Measurements from ENCODE around the gene COG6. TPM values are rescaled to one million over a fixed set of nuclear protein-coding genes. Genes with fewer than 3 reads are reported as not detected.

COG6 gene
- total RNA-seq, 1 donor from 2014 or later, result 36.2 TPM

DNA sequence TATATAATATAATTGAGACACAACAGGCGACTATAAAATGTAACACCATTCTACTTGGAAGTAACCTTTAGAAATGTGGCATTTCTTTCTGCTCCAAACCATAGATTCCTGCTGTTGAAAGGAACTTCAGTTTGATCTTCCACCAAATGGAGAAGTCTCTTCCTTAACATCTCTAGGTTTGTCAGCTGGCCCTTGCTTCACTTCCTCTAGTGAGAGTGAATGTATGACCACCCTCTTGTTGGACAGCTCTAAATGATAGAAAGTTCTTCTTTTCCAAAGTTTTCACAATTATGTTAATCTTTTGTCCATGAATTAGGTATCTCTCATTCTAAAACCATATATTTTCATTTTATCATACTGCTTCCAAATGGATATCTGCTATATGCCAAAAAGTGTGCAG is 13.8 kb upstream of the COG6 start:
- no peak for DNase-seq (ENCODE audit: low read depth, low spot score)
- TF ChIP-seq, protein P1, sequence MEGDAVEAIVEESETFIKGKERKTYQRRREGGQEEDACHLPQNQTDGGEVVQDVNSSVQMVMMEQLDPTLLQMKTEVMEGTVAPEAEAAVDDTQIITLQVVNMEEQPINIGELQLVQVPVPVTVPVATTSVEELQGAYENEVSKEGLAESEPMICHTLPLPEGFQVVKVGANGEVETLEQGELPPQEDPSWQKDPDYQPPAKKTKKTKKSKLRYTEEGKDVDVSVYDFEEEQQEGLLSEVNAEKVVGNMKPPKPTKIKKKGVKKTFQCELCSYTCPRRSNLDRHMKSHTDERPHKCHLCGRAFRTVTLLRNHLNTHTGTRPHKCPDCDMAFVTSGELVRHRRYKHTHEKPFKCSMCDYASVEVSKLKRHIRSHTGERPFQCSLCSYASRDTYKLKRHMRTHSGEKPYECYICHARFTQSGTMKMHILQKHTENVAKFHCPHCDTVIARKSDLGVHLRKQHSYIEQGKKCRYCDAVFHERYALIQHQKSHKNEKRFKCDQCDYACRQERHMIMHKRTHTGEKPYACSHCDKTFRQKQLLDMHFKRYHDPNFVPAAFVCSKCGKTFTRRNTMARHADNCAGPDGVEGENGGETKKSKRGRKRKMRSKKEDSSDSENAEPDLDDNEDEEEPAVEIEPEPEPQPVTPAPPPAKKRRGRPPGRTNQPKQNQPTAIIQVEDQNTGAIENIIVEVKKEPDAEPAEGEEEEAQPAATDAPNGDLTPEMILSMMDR (conservative IDR thresholded peaks at IDR 0.05), result no peak
- Mint-ChIP-seq H3K4me1 (no peaks in the 10 kb centered on the region), H3K27me3 (ENCODE audit: low read depth) (no peaks in the 10 kb centered on the region), H3K36me3 (ENCODE audit: low read depth) (no peaks in the 10 kb centered on the region), H3K27ac (ENCODE audit: unreplicated experiment) (no peak overlapping the region), H3K9me3 (no peaks in the 10 kb centered on the region), H3K4me3 (no peak overlapping the region)

DNA sequence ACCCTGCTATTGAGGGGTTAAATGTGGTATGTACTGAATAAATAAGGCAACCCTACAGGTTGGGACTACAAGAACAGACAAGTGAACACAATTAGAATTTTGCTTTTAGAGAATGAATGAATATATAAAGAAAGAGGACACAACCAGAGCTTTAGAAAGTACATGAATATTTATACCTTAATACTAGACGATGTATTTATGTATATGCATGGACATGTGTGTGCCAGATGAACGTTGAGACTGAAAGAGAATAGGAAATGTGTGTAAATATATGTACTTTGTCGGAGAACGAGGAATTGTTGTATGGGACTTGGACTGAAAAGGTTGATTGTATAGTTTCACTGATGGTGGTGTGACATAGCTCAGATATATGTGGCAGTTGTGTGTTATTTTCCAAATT is 9.3 kb upstream of the COG6 start:
- TF ChIP-seq, protein P1 (conservative IDR thresholded peaks at IDR 0.05), result no peak
- no peak for DNase-seq (ENCODE audit: low read depth, low spot score)
- H3K27ac Mint-ChIP-seq (ENCODE audit: unreplicated experiment), result no peak overlapping the region
- no peaks in the 10 kb centered on the region for H3K4me1 Mint-ChIP-seq
- H3K36me3 Mint-ChIP-seq (ENCODE audit: low read depth), result no peaks in the 10 kb centered on the region
- H3K27me3 Mint-ChIP-seq (ENCODE audit: low read depth), result peaks cover under 1% of the 10 kb centered on the region
- no peaks in the 10 kb centered on the region for H3K9me3 Mint-ChIP-seq
- H3K4me3 Mint-ChIP-seq, result no peak overlapping the region

DNA sequence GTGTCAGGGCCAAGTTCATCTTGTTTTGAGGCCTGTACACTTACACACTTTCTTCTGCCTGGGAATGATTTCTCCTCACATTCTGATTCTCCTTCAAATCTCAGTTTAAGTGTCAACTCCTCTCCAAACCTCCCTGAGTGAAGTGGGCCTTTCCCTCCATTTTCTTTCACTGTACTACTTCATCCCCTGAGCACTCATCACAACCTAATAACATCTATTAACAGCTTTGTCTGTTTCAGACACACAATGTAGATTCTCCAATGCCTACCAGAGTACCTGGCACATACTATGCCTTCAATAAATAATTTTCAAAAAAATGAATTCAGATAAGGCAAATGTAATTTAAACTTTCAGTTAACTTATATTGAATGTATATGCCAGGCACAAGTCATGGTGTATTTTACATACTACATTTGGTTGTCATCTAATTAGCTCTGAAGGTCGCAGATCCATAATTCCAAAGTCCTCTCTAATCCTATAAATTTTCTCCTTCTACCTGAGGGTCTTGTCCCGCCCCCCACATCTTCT is 357 bp upstream of the COG6 start:
- H3K9me3 Mint-ChIP-seq, result no peaks in the 10 kb centered on the region
- H3K36me3 Mint-ChIP-seq (ENCODE audit: low read depth), result peaks cover under 1% of the 10 kb centered on the region
- TF ChIP-seq, protein P1 (conservative IDR thresholded peaks at IDR 0.05), result no peak
- DNase-seq (ENCODE audit: low read depth, low spot score), result no peak
- peak overlapping the region; percentile 51 for H3K27ac Mint-ChIP-seq (ENCODE audit: unreplicated experiment)
- H3K27me3 Mint-ChIP-seq (ENCODE audit: low read depth), result peaks cover 5% of the 10 kb centered on the region
- H3K4me1 Mint-ChIP-seq, result peaks cover 22% of the 10 kb centered on the region
- H3K4me3 Mint-ChIP-seq, result peak overlapping the region; percentile 93

DNA sequence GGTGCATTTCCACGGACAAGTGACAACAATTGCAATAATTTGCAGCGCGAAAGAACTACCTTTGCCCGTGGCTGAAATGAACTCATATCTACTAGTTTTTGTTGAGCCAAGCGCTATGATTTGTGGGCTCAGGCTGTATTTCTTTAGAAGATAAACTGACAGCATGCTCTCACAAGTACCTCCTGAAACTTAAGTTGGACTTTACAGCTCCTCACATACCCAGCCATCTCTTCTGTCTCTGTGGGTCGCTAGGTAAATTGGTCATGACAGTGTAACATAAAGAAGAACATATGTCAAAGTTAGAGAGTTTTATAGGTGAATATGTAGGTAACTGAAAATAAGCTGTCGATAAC is 839 bp downstream of the COG6 start:
- Mint-ChIP-seq H3K4me3 (peak overlapping the region; percentile 93), H3K4me1 (peaks cover 22% of the 10 kb centered on the region), H3K36me3 (ENCODE audit: low read depth) (peaks cover 2% of the 10 kb centered on the region), H3K9me3 (no peaks in the 10 kb centered on the region), H3K27ac (ENCODE audit: unreplicated experiment) (no peak overlapping the region), H3K27me3 (ENCODE audit: low read depth) (peaks cover 3% of the 10 kb centered on the region)
- no peak for DNase-seq (ENCODE audit: low read depth, low spot score)
- TF ChIP-seq, protein P1 (conservative IDR thresholded peaks at IDR 0.05), result no peak

DNA sequence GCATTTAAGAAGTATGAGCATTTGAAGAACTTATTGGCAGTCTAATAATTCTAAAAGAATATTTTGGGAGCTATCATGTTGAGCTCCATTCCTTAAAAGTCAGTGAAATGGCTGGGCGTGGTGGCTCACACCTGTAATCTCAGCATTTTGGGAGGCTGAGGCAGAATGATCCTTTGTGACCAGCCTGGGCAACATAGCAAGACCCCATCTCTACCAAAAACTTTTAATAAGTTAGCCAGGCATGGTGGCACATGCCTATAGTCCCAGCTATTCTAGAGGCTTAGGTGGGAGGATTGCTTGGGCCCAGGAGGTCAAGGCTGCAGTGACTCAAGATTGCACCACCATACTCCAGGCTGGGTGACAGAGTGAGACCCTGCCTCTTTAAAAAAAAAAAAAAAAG is 8.0 kb downstream of the COG6 start:
- no peak for DNase-seq (ENCODE audit: low read depth, low spot score)
- H3K27ac Mint-ChIP-seq (ENCODE audit: unreplicated experiment), result no peak overlapping the region
- H3K9me3 Mint-ChIP-seq, result no peaks in the 10 kb centered on the region
- peaks cover 2% of the 10 kb centered on the region for H3K4me1 Mint-ChIP-seq
- peaks cover 5% of the 10 kb centered on the region for H3K36me3 Mint-ChIP-seq (ENCODE audit: low read depth)
- TF ChIP-seq, protein P1 (conservative IDR thresholded peaks at IDR 0.05), result no peak
- no peak overlapping the region for H3K4me3 Mint-ChIP-seq
- H3K27me3 Mint-ChIP-seq (ENCODE audit: low read depth), result no peaks in the 10 kb centered on the region

DNA sequence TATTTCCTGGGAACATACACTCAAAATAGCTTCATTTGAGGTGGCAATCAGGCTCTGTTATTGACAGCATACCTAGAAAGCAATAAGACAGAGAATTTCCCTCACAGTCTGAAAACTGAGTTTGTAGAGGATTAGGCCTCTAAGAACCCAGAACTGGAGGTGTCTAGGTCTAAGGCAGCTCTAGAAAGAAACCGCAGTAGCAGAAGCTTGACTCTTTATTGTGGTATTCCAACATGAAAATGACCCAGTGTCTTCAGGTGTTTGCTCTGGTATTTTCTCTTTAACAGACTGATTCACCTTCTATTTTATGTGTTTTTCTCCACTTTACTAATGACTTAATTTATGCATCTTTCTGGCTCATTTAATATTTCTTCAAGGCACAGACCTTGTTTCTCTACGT is 8.5 kb downstream of the COG6 start:
- H3K36me3 Mint-ChIP-seq (ENCODE audit: low read depth), result peaks cover 5% of the 10 kb centered on the region
- no peak for DNase-seq (ENCODE audit: low read depth, low spot score)
- no peaks in the 10 kb centered on the region for H3K9me3 Mint-ChIP-seq
- H3K27me3 Mint-ChIP-seq (ENCODE audit: low read depth), result no peaks in the 10 kb centered on the region
- no peaks in the 10 kb centered on the region for H3K4me1 Mint-ChIP-seq
- TF ChIP-seq, protein P1 (conservative IDR thresholded peaks at IDR 0.05), result no peak
- H3K27ac Mint-ChIP-seq (ENCODE audit: unreplicated experiment), result no peak overlapping the region
- no peak overlapping the region for H3K4me3 Mint-ChIP-seq
